SW480 (cell line): Measurements from ENCODE around the gene PHKA1.
"Not testable (repeated sequence)": the region's sequence is repeated elsewhere in the genome, so short reads cannot be mapped to it uniquely, and the experiment has no call there.

Experiments used
- DNase-seq: peaks from one replicate; pipeline ENCODE4 v3.0.0-alpha.2; 2016; ENCODE audit warnings: low spot score

The PHKA1 gene

GRCh38 chrX:72572248-72573157 is 141.6 kb downstream of the PHKA1 start, which contains the start of gene HDAC8:
Gene HDAC8 (minus strand): TSS chrX:72572843. CDS start chrX:72572761, 82 bp downstream.
- peak; percentile 80 for DNase-seq

- DNase-seq: no peak
Observed at GRCh38 chrX:72569786-72570185, 144.3 kb downstream of the PHKA1 start.

- no peak for DNase-seq
Observed at GRCh38 chrX:72568406-72569092, 145.6 kb downstream of the PHKA1 start.

- no peak for DNase-seq
Observed at GRCh38 chrX:72566448-72566847, 147.7 kb downstream of the PHKA1 start.

- not testable (repeated sequence) for DNase-seq
Observed at GRCh38 chrX:72559655-72560054, 154.5 kb downstream of the PHKA1 start.

- DNase-seq: peak; percentile 76
Observed at GRCh38 chrX:72554448-72555140, 159.5 kb downstream of the PHKA1 start.

GRCh38 chrX:72552443-72552842 is 161.7 kb downstream of the PHKA1 start:
- not testable (repeated sequence) for DNase-seq

GRCh38 chrX:72545990-72546389 is 168.1 kb downstream of the PHKA1 start:
- no peak for DNase-seq

- DNase-seq: no peak
Observed at GRCh38 chrX:72540318-72540717, 173.8 kb downstream of the PHKA1 start.

- no peak for DNase-seq
Observed at GRCh38 chrX:72539822-72540221, 174.3 kb downstream of the PHKA1 start.

- DNase-seq: no peak
Observed at GRCh38 chrX:72536542-72536941, 177.6 kb downstream of the PHKA1 start.

GRCh38 chrX:72532366-72532765 is 181.7 kb downstream of the PHKA1 start:
- no peak for DNase-seq
